Liver (tissue), 9 donors: ENCODE results near the gene CORO2B. TPM values are rescaled to one million over a fixed set of nuclear protein-coding genes. Genes with fewer than 3 reads are reported as not detected.

Experiments
- DNase-seq: peaks from one replicate; pipeline ENCODE4 v3.0.0-alpha.2; 2017; ENCODE audit warnings: low spot score
- H3K27ac ChIP-seq, 2 donors: one replicate each; pipeline ENCODE4 v1.7.0; 2013; ENCODE audit warnings: inconsistent platforms in 2 of 2, low read length in 2 of 2, control low read depth in 1 of 2, low read depth in 1 of 2, mild to moderate bottlenecking in 1 of 2
- H3K27me3 ChIP-seq, 4 donors: one replicate each; pipeline versions ENCODE4 v1.6.1 to v1.7.0; 2013; ENCODE audit warnings: low read length in 3 of 4, inconsistent platforms in 1 of 4, mild to moderate bottlenecking in 1 of 4, moderate library complexity in 1 of 4; ENCODE audit not compliant: control insufficient read depth in 4 of 4, insufficient read depth in 4 of 4
- H3K36me3 ChIP-seq, 4 donors: one replicate each; pipeline versions ENCODE4 v1.6.1 to v1.7.0; 2013; ENCODE audit warnings: low read length in 3 of 4, mild to moderate bottlenecking in 3 of 4, low read depth in 1 of 4, moderate library complexity in 1 of 4; ENCODE audit not compliant: control insufficient read depth in 4 of 4, insufficient read depth in 3 of 4
- H3K4me1 ChIP-seq, 4 donors: one replicate each; pipeline versions ENCODE4 v1.6.1 to v1.7.0; 2013; ENCODE audit warnings: low read length in 3 of 4, mild to moderate bottlenecking in 3 of 4, moderate library complexity in 1 of 4; ENCODE audit not compliant: control insufficient read depth in 4 of 4, insufficient read depth in 4 of 4
- H3K4me3 ChIP-seq, 3 donors: one replicate each; pipeline versions ENCODE4 v1.6.1 to v1.7.0; 2013; ENCODE audit warnings: low read length in 3 of 3, control low read depth in 1 of 3, low read depth in 1 of 3, mild to moderate bottlenecking in 1 of 3
- H3K9ac ChIP-seq, 2 donors: one replicate each; pipeline ENCODE4 v1.7.0; 2013; ENCODE audit warnings: low read length in 2 of 2, mild to moderate bottlenecking in 2 of 2, moderate library complexity in 2 of 2, control low read depth in 1 of 2, low read depth in 1 of 2
- H3K9me3 ChIP-seq, 4 donors: one replicate each; pipeline versions ENCODE4 v1.6.1 to v1.7.0; 2013; ENCODE audit warnings: low read length in 3 of 4; ENCODE audit not compliant: control insufficient read depth in 4 of 4
- EGR1 ChIP-seq, 2 donors: IDR thresholded peaks; 2 replicates each; pipeline ENCODE4 v1.6.1; 2016 to 2018; ENCODE audit warnings: antibody characterized with exemption in 2 of 2, low read depth in 2 of 2
- FOXA1 ChIP-seq: IDR thresholded peaks from 2 replicates; pipeline ENCODE4 v1.6.1; 2016; ENCODE audit warnings: antibody characterized with exemption
- FOXA2 ChIP-seq: IDR thresholded peaks from 2 replicates; pipeline ENCODE4 v1.6.1; 2016; ENCODE audit warnings: antibody characterized with exemption
- GABPA ChIP-seq, 2 donors: IDR thresholded peaks in 1 of 2; conservative IDR thresholded peaks in 1 of 2; 2 replicates each; pipeline ENCODE4 v1.6.1; 2016; ENCODE audit warnings: antibody characterized with exemption in 2 of 2, mild to moderate bottlenecking in 1 of 2, moderate library complexity in 1 of 2
- HNF4A ChIP-seq, 2 donors: conservative IDR thresholded peaks; 2 replicates each; pipeline ENCODE4 v1.6.1; 2016; ENCODE audit warnings: antibody characterized with exemption in 2 of 2, mild to moderate bottlenecking in 2 of 2
- HNF4G ChIP-seq: IDR thresholded peaks from 2 replicates; pipeline ENCODE4 v1.6.1; 2016; ENCODE audit warnings: antibody characterized with exemption
- JUND ChIP-seq, 2 donors: IDR thresholded peaks; 2 replicates each; pipeline ENCODE4 v1.6.1; 2016; ENCODE audit warnings: antibody characterized with exemption in 2 of 2
- NR2F2 ChIP-seq: IDR thresholded peaks from 2 replicates; pipeline ENCODE4 v1.6.1; 2016; ENCODE audit warnings: antibody characterized with exemption
- RAD21 ChIP-seq, 2 donors: IDR thresholded peaks; 2 replicates each; pipeline ENCODE4 v1.6.1; 2016; ENCODE audit warnings: antibody characterized with exemption in 2 of 2, mild to moderate bottlenecking in 2 of 2
- RXRA ChIP-seq, 2 donors: IDR thresholded peaks; 2 replicates each; pipeline ENCODE4 v1.6.1; 2017 to 2018; ENCODE audit warnings: antibody characterized with exemption in 2 of 2, mild to moderate bottlenecking in 1 of 2
- SP1 ChIP-seq: IDR thresholded peaks from 2 replicates; pipeline ENCODE4 v1.6.1; 2018; ENCODE audit warnings: antibody characterized with exemption, mild to moderate bottlenecking
- TAF1 ChIP-seq: conservative IDR thresholded peaks from 2 replicates; pipeline ENCODE4 v1.6.1; 2016; ENCODE audit warnings: antibody characterized with exemption, mild to moderate bottlenecking
- YY1 ChIP-seq: IDR thresholded peaks from 2 replicates; pipeline ENCODE4 v1.6.1; 2016; ENCODE audit warnings: antibody characterized with exemption, mild to moderate bottlenecking
- WGBS: extraction: QIAGEN DNeasy Blood & Tissue Kit; methylation state at CpG from one replicate; pipeline ENCODE4 v1.1.7; 2013; 5-methylcytosine and 5-hydroxymethylcytosine counted together
- polyA plus RNA-seq, 2 donors: library from polyadenylated mRNA; stranded (reverse) in 1 of 2; unstranded in 1 of 2; fragments of 200-250 nt in 1 of 2; fragments of >200 nt in 1 of 2; fragmentation: Nextera tagmentation in 1 of 2; extraction: Ambion mirVana in 1 of 2; gene quantifications; one replicate each; pipeline versions ENCODE4 v1.2.1 to v1.2.3, GENCODE V29; 2013 to 2015
- total RNA-seq, 2 donors: library from RNA; depleted of rRNA; stranded (reverse); fragments of >200 nt; gene quantifications; one replicate each; pipeline ENCODE4 v1.2.3, GENCODE V29; 2014
- TF ChIP-seq, protein P1 (sequence below): IDR thresholded peaks from 2 replicates; pipeline ENCODE4 v1.6.1; 2016; ENCODE audit warnings: antibody characterized with exemption
- TF ChIP-seq, protein P2 (sequence below): IDR thresholded peaks from 2 replicates; pipeline ENCODE4 v1.6.1; 2016; ENCODE audit warnings: antibody characterized with exemption
- TF ChIP-seq, protein P3 (sequence below): IDR thresholded peaks from 2 replicates; pipeline ENCODE4 v1.6.1; 2016; ENCODE audit warnings: antibody characterized with exemption, mild to moderate bottlenecking
- TF ChIP-seq, protein P4 (sequence below): fragments of 150-350 bp; IDR thresholded peaks from 2 replicates; pipeline ENCODE4 v1.5.1; 2017; ENCODE audit warnings: improper control_type of control experiment, low read depth, low read length; ENCODE audit not compliant: missing input control
- TF ChIP-seq, protein P5 (sequence below): IDR thresholded peaks from 2 replicates; pipeline ENCODE4 v1.6.1; 2016; ENCODE audit warnings: antibody characterized with exemption
- donor health status: healthy.
- donor health status: healthy.
- donor health status: healthy.
- donor health status: healthy.
- donor health status: healthy.

Gene CORO2B
- total and polyA plus RNA-seq, 4 donors: 0.15 to 0.65 (median 0.52) TPM

DNA sequence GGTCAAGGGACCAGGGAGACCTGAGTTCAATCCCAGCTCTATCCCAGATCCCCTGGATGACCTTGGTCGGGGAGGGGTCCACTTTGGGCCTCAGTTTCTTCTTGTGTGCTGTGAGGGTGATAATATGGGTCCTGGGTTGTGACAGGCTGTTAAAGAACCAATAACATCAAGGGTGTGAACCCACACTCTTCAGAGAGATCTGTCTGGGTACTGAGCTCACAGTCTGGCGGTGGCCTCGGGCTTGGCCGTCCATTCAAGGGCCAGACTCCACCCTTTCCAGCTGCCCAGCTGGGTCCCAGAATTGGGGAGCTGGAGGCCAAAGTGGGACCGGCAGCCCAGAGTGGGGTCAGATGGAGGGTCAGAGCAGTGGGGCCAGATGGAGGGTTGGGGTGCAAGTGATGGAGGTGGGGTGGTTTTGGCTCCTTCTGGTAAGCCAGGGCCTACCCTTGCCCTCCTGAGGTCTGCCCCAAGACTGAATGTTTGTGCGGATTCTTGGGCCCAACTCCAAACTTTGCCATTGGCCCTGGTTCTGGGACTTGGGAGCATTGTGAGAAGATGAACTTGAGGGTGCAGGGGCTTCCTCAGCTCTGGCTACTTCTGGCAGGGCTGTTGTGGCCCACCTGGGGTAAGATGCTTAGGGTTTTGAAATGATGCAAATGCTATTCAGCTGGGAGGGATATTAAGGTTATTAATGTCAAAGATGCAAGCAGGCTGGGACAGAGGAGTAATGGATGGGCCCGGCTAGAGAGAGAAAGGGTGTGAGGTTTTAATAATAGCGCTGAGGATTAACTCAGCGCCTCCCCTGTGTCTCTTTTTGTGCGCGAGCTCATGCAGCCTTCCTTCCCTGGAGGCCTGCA lies 1.5 kb downstream of the CORO2B start:
- Histone ChIP-seq H3K9me3 (no peaks in the 10 kb centered on the region), H3K27me3 (peaks cover 0 to 7% (median 3%) of the 10 kb centered on the region in 4 donors), H3K4me1 (peaks cover 2 to 16% (median 11%) of the 10 kb centered on the region in 4 donors), H3K9ac (no peak overlapping the region), H3K27ac (no peak overlapping the region), H3K36me3 (no peaks in the 10 kb centered on the region), H3K4me3 (no peak overlapping the region)
- TF ChIP-seq, protein P1, sequence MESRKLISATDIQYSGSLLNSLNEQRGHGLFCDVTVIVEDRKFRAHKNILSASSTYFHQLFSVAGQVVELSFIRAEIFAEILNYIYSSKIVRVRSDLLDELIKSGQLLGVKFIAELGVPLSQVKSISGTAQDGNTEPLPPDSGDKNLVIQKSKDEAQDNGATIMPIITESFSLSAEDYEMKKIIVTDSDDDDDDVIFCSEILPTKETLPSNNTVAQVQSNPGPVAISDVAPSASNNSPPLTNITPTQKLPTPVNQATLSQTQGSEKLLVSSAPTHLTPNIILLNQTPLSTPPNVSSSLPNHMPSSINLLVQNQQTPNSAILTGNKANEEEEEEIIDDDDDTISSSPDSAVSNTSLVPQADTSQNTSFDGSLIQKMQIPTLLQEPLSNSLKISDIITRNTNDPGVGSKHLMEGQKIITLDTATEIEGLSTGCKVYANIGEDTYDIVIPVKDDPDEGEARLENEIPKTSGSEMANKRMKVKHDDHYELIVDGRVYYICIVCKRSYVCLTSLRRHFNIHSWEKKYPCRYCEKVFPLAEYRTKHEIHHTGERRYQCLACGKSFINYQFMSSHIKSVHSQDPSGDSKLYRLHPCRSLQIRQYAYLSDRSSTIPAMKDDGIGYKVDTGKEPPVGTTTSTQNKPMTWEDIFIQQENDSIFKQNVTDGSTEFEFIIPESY: no peak
- TF ChIP-seq FOXA1 (no peak), RAD21 (IDR thresholded peaks at IDR 0.05) (no peak)
- TF ChIP-seq, protein P2, sequence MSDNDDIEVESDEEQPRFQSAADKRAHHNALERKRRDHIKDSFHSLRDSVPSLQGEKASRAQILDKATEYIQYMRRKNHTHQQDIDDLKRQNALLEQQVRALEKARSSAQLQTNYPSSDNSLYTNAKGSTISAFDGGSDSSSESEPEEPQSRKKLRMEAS: no peak
- TF ChIP-seq, protein P3, sequence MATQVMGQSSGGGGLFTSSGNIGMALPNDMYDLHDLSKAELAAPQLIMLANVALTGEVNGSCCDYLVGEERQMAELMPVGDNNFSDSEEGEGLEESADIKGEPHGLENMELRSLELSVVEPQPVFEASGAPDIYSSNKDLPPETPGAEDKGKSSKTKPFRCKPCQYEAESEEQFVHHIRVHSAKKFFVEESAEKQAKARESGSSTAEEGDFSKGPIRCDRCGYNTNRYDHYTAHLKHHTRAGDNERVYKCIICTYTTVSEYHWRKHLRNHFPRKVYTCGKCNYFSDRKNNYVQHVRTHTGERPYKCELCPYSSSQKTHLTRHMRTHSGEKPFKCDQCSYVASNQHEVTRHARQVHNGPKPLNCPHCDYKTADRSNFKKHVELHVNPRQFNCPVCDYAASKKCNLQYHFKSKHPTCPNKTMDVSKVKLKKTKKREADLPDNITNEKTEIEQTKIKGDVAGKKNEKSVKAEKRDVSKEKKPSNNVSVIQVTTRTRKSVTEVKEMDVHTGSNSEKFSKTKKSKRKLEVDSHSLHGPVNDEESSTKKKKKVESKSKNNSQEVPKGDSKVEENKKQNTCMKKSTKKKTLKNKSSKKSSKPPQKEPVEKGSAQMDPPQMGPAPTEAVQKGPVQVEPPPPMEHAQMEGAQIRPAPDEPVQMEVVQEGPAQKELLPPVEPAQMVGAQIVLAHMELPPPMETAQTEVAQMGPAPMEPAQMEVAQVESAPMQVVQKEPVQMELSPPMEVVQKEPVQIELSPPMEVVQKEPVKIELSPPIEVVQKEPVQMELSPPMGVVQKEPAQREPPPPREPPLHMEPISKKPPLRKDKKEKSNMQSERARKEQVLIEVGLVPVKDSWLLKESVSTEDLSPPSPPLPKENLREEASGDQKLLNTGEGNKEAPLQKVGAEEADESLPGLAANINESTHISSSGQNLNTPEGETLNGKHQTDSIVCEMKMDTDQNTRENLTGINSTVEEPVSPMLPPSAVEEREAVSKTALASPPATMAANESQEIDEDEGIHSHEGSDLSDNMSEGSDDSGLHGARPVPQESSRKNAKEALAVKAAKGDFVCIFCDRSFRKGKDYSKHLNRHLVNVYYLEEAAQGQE: no peak
- no peak for DNase-seq
- 91% methylated on average over 11 of the region's 11 CpGs for WGBS

DNA sequence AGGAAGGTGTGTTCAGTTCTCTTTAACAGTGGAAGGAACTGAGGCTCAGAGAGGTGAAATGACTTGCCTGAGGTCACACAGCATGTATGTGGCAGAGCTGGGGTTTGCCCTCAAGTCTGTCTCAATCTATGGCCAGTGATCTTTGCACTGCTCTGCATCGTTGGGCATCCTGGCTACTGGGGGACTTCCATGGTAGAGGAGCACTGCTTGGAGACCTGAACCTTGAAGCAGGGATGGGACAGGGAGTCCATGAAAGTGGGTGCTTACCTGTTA lies 2.0 kb downstream of the CORO2B start:
- H3K4me1 ChIP-seq: peaks cover 2 to 16% (median 11%) of the 10 kb centered on the region in 4 donors
- no peaks in the 10 kb centered on the region for H3K9me3 ChIP-seq
- H3K27ac ChIP-seq: no peak overlapping the region
- H3K9ac ChIP-seq: no peak overlapping the region
- H3K27me3 ChIP-seq: peaks cover 0 to 4% (median 3%) of the 10 kb centered on the region in 4 donors
- H3K36me3 ChIP-seq: no peaks in the 10 kb centered on the region
- no peak for DNase-seq
- 95% methylated on average over 1 of the region's 1 CpG for WGBS
- H3K4me3 ChIP-seq: no peak overlapping the region
- TF ChIP-seq NR2F2 (no peak), RXRA (IDR thresholded peaks at IDR 0.05) (no peak), TAF1 (no peak), HNF4A (conservative IDR thresholded peaks at IDR 0.05) (no peak), EGR1 (IDR thresholded peaks at IDR 0.05; ENCODE audit: low read depth in 2 of 2) (no peak), HNF4G (no peak), FOXA1 (no peak), RAD21 (IDR thresholded peaks at IDR 0.05) (no peak), JUND (IDR thresholded peaks at IDR 0.05) (no peak), FOXA2 (no peak), YY1 (no peak), SP1 (no peak), GABPA (IDR thresholded peaks at IDR 0.05 in 1 of 2, conservative IDR thresholded peaks at IDR 0.05 in 1 of 2) (no peak)
- TF ChIP-seq, protein P3: no peak
- TF ChIP-seq, protein P1: no peak
- TF ChIP-seq, protein P4, sequence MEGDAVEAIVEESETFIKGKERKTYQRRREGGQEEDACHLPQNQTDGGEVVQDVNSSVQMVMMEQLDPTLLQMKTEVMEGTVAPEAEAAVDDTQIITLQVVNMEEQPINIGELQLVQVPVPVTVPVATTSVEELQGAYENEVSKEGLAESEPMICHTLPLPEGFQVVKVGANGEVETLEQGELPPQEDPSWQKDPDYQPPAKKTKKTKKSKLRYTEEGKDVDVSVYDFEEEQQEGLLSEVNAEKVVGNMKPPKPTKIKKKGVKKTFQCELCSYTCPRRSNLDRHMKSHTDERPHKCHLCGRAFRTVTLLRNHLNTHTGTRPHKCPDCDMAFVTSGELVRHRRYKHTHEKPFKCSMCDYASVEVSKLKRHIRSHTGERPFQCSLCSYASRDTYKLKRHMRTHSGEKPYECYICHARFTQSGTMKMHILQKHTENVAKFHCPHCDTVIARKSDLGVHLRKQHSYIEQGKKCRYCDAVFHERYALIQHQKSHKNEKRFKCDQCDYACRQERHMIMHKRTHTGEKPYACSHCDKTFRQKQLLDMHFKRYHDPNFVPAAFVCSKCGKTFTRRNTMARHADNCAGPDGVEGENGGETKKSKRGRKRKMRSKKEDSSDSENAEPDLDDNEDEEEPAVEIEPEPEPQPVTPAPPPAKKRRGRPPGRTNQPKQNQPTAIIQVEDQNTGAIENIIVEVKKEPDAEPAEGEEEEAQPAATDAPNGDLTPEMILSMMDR: no peak
- TF ChIP-seq, protein P5, sequence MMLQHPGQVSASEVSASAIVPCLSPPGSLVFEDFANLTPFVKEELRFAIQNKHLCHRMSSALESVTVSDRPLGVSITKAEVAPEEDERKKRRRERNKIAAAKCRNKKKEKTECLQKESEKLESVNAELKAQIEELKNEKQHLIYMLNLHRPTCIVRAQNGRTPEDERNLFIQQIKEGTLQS: no peak
